ENCODE data around the gene BCOR.

DNA sequence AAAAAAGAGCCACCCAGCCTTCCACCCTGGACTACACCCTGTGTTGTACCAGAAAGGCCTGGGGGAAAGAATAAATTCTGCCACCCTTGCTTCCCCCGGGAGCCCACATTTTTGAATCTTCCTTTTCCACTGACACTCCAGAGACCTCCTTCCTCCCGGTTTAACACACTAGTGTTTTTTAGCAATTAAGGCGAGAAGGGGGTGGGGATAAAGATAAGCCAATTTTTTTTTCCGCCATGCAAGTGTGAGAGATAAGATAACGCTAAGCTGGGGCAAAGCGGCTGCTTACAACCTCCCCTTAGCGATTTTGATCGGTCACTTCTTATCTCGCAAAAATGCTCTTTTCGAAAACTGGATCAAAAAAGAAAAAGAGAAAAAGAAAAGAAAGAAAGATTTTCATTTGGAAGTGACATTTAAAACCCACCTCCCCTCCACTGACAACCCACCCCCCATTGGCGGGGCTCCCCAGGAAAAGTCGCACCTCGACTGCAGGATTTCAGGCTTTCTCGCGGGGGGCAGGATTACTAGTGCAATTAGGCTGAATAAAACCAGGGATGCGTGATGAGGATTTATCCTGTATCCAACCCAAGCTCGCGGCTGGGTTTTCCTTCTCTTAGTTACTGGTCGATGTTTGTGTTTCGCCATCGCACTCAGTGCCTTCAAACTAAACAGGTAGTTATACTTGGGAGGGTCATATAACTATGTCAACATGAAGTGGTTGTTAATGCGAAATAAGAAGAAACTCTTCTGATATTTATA, 6.0 kb upstream of the BCOR start:
- TF ChIP-seq RAD21 (IDR thresholded peaks at IDR 0.05) = no peak
- TF ChIP-seq, protein P1, sequence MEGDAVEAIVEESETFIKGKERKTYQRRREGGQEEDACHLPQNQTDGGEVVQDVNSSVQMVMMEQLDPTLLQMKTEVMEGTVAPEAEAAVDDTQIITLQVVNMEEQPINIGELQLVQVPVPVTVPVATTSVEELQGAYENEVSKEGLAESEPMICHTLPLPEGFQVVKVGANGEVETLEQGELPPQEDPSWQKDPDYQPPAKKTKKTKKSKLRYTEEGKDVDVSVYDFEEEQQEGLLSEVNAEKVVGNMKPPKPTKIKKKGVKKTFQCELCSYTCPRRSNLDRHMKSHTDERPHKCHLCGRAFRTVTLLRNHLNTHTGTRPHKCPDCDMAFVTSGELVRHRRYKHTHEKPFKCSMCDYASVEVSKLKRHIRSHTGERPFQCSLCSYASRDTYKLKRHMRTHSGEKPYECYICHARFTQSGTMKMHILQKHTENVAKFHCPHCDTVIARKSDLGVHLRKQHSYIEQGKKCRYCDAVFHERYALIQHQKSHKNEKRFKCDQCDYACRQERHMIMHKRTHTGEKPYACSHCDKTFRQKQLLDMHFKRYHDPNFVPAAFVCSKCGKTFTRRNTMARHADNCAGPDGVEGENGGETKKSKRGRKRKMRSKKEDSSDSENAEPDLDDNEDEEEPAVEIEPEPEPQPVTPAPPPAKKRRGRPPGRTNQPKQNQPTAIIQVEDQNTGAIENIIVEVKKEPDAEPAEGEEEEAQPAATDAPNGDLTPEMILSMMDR (IDR thresholded peaks at IDR 0.05; ENCODE audit: low read depth, low read length, missing input control) = no peak
- no peak for TF ChIP-seq TAF1 (conservative IDR thresholded peaks at IDR 0.05)
- TF ChIP-seq, protein P2, sequence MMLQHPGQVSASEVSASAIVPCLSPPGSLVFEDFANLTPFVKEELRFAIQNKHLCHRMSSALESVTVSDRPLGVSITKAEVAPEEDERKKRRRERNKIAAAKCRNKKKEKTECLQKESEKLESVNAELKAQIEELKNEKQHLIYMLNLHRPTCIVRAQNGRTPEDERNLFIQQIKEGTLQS (IDR thresholded peaks at IDR 0.05) = no peak
- TF ChIP-seq, protein P3, sequence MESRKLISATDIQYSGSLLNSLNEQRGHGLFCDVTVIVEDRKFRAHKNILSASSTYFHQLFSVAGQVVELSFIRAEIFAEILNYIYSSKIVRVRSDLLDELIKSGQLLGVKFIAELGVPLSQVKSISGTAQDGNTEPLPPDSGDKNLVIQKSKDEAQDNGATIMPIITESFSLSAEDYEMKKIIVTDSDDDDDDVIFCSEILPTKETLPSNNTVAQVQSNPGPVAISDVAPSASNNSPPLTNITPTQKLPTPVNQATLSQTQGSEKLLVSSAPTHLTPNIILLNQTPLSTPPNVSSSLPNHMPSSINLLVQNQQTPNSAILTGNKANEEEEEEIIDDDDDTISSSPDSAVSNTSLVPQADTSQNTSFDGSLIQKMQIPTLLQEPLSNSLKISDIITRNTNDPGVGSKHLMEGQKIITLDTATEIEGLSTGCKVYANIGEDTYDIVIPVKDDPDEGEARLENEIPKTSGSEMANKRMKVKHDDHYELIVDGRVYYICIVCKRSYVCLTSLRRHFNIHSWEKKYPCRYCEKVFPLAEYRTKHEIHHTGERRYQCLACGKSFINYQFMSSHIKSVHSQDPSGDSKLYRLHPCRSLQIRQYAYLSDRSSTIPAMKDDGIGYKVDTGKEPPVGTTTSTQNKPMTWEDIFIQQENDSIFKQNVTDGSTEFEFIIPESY (IDR thresholded peaks at IDR 0.05) = no peak
- TF ChIP-seq JUND (IDR thresholded peaks at IDR 0.05) = no peak
